HG03025 (cell line): Measurements from ENCODE around the gene RNF214.
"Not testable (repeated sequence)": the region's sequence is repeated elsewhere in the genome, so short reads cannot be mapped to it uniquely, and the experiment has no call there.

Experiments
- ATAC-seq: cut with Tn5 transposase; IDR thresholded peaks from one replicate; pipeline ENCODE4 v1.9.1; 2021; ENCODE audit warnings: mild to moderate bottlenecking, moderate library complexity; ENCODE audit not compliant: unreplicated experiment, low FRiP score

The RNF214 gene

GRCh38 chr11:117309310-117309709, 76.8 kb downstream of the RNF214 start:
- no peak for ATAC-seq

- ATAC-seq: no peak
Observed at GRCh38 chr11:117313091-117313490, 80.6 kb downstream of the RNF214 start.

GRCh38 chr11:117313828-117314768, 81.6 kb downstream of the RNF214 start:
- no peak for ATAC-seq

- ATAC-seq: no peak
Observed at GRCh38 chr11:117314840-117315239, 82.4 kb downstream of the RNF214 start.

- no peak for ATAC-seq
Observed at GRCh38 chr11:117315285-117316196, 83.1 kb downstream of the RNF214 start.

GRCh38 chr11:117316197-117316961, 83.9 kb downstream of the RNF214 start, which contains the start of gene BACE1:
Gene BACE1 (minus strand): TSS chr11:117316256. CDS start chr11:117315795, 461 bp downstream.
- no peak for ATAC-seq

- no peak for ATAC-seq
Observed at GRCh38 chr11:117318738-117319137, 86.3 kb downstream of the RNF214 start.

GRCh38 chr11:117319214-117319840, 86.9 kb downstream of the RNF214 start:
- no peak for ATAC-seq

- ATAC-seq: not testable (repeated sequence)
Observed at GRCh38 chr11:117327255-117327566, 94.7 kb downstream of the RNF214 start.

- peak; percentile 85 for ATAC-seq
Observed at GRCh38 chr11:117327567-117328374, 95.3 kb downstream of the RNF214 start, which contains the start of gene CEP164. Gene CEP164 (plus strand): TSS chr11:117327854. CDS start chr11:117338587, 10,733 bp downstream.

GRCh38 chr11:117328375-117329010, 96.0 kb downstream of the RNF214 start:
- no peak for ATAC-seq

- no peak for ATAC-seq
Observed at GRCh38 chr11:117332843-117333242, 100.4 kb downstream of the RNF214 start.

GRCh38 chr11:117333917-117334316, 101.4 kb downstream of the RNF214 start:
- ATAC-seq: no peak

GRCh38 chr11:117334896-117335295, 102.4 kb downstream of the RNF214 start:
- ATAC-seq: no peak

- no peak for ATAC-seq
Observed at GRCh38 chr11:117335399-117335798, 102.9 kb downstream of the RNF214 start.
